ENCODE data around the gene SLC26A9. TPM values are rescaled to one million over a fixed set of nuclear protein-coding genes. Genes with fewer than 3 reads are reported as not detected.

The SLC26A9 gene
- total and polyA plus RNA-seq, 12 donors, result 0.03 to 0.11 (median 0.04) TPM; not detected in 9

DNA sequence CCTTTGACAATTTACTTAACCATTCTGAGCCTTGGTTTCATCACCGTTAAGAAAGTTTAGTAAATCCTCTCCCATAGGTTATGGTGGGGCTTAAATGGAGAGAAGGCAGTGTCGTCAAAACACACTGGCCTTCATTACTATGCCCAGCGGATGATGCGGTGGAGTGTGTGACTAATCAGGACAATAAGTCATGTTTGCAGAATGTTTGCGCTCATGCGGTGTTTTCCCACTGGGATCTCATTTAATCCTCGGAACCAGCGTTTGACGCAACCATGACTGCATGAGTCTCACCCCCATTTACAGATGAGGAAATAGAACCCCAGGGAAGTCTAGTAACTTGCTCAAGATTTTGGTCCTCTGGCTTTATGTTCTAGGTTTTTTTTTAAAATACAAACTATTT, 17.5 kb downstream of the SLC26A9 start:
- Histone ChIP-seq H3K4me1 (replicated peaks in 1 of 2) (no peaks in the 10 kb centered on the region), H3K27me3 (no peaks in the 10 kb centered on the region), H3K4me3 (no peak overlapping the region), H3K36me3 (replicated peaks in 1 of 2) (no peaks in the 10 kb centered on the region), H3K27ac (no peak overlapping the region), H3K9me3 (replicated peaks in 1 of 3) (no peaks in the 10 kb centered on the region)
- DNase-seq, result peak in 1 of 7 donors; percentile 53
- intact Hi-C loops (cut with DNase I), result loop anchor here in 1 of 2 donors (10.0 kb wide), 1 partner anchor 189 kb away; the partner anchor contains the start of gene AVPR1B
- TF ChIP-seq POLR2A (IDR thresholded peaks at IDR 0.05), result no peak
- TF ChIP-seq, protein P1, sequence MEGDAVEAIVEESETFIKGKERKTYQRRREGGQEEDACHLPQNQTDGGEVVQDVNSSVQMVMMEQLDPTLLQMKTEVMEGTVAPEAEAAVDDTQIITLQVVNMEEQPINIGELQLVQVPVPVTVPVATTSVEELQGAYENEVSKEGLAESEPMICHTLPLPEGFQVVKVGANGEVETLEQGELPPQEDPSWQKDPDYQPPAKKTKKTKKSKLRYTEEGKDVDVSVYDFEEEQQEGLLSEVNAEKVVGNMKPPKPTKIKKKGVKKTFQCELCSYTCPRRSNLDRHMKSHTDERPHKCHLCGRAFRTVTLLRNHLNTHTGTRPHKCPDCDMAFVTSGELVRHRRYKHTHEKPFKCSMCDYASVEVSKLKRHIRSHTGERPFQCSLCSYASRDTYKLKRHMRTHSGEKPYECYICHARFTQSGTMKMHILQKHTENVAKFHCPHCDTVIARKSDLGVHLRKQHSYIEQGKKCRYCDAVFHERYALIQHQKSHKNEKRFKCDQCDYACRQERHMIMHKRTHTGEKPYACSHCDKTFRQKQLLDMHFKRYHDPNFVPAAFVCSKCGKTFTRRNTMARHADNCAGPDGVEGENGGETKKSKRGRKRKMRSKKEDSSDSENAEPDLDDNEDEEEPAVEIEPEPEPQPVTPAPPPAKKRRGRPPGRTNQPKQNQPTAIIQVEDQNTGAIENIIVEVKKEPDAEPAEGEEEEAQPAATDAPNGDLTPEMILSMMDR (IDR thresholded peaks at IDR 0.05), result no peak
- 74 to 78% (median 77%) methylated on average over 9 of the region's 9 CpGs for WGBS, 4 donors

DNA sequence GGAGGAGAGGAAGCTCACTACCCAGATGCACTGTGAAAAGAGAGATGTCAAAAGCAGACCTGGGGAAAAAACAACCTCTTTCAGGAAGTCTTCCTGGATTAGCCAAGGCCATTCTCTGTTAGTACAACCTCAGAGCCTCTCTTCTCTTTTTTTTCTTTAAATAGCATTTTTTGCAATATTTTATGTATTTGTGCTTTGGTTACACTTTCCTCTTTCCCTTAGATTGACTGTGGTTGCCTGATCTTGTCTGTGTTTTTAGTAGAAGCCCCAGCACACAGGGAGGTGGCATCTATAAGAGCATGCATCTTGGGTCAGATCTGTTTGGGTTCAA, 18.8 kb downstream of the SLC26A9 start:
- no peaks in the 10 kb centered on the region for H3K36me3 ChIP-seq (replicated peaks in 1 of 2)
- no peak for DNase-seq
- no peaks in the 10 kb centered on the region for H3K9me3 ChIP-seq (replicated peaks in 1 of 3)
- TF ChIP-seq, protein P1 (IDR thresholded peaks at IDR 0.05), result no peak
- no peak for TF ChIP-seq POLR2A (IDR thresholded peaks at IDR 0.05)
- H3K27ac ChIP-seq, result no peak overlapping the region
- no peak overlapping the region for H3K4me3 ChIP-seq
- no peaks in the 10 kb centered on the region for H3K27me3 ChIP-seq
- H3K4me1 ChIP-seq (replicated peaks in 1 of 2), result no peaks in the 10 kb centered on the region
- intact Hi-C loops (cut with DNase I), result loop anchor here in 1 of 2 donors (10.0 kb wide), 1 partner anchor 190 kb away; the partner anchor contains the start of gene AVPR1B

DNA sequence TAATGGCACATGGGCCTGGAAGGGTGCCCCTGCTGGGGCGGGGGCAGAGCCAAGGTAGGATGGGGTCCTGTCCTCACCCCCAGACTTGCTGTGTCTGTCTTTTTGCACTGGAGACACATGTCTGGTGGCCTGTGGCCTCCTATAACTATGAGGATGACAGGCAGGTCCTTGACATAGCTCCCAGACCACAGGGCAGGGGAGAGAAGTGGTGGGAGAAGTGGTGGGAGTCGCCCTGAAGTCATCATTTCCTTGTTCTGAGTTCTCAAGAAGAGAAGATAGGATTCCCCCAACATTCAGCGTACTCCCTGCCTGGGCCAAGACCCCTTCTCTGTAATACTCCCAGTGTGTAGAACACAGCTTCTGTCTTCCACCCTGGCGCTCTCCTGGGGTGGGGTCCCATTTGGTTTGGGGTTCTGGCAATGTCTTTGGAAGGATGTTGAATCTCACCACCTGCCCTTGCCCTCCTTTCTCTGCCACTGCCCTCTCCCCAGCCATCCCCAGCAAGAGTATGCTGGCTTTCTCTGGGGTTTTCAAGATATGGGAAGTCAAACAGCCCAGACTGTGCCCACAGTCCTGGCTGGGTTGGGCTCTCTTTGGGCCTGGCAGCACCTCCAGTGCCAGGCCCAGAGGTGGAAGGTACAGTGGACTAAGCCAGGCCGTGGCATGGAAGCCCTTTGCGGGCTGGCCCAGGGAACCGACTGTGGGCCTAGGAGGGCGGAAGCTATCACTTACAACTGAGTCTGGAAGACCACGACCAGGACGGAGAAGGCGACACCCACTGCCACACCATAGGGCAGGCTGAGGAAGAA, 19.4 kb downstream of the SLC26A9 start:
- WGBS, 4 donors, result 85 to 93% (median 91%) methylated on average over 10 to 11 of the region's 11 CpGs
- DNase-seq, result peak in 1 of 7 donors; percentile 21
- intact Hi-C loops (cut with DNase I), result loop anchor here in 1 of 2 donors (10.0 kb wide), 1 partner anchor 191 kb away; the partner anchor contains the start of gene AVPR1B

DNA sequence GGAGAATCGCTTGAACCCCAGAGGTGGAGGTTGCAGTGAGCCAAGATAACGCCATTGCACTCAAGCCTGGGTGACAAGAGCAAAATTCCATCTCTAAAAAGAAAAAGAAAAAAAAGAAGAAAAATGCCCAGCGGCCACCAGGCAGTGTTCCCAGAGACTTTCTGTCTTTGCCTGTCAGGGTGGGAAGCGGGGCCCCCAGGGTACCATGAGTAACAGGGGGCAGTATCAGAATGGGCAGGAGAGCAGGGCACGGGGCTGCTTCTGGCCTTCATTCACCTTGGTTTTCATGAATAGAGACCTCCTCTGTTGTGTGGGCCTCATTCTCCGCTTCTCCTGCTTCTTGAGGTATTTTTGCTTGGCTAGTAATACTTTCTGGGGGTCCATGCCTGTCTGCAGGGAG, 20.4 kb downstream of the SLC26A9 start:
- H3K4me3 ChIP-seq, result no peak overlapping the region
- peak in 1 of 7 donors; percentile 21 for DNase-seq
- no peak overlapping the region for H3K27ac ChIP-seq
- H3K9me3 ChIP-seq (replicated peaks in 1 of 3), result no peaks in the 10 kb centered on the region
- TF ChIP-seq, protein P1 (IDR thresholded peaks at IDR 0.05), result no peak
- no peak for TF ChIP-seq POLR2A (IDR thresholded peaks at IDR 0.05)
- 77 to 90% (median 83%) methylated on average over 6 of the region's 6 CpGs for WGBS, 4 donors
- no peaks in the 10 kb centered on the region for H3K4me1 ChIP-seq (replicated peaks in 1 of 2)
- intact Hi-C loops (cut with DNase I), result loop anchor here in 1 of 2 donors (10.0 kb wide), 1 partner anchor 192 kb away; the partner anchor contains the start of gene AVPR1B
- H3K27me3 ChIP-seq, result no peaks in the 10 kb centered on the region
- H3K36me3 ChIP-seq (replicated peaks in 1 of 2), result no peaks in the 10 kb centered on the region

More for the DNA sequence above, 19.4 kb downstream of the SLC26A9 start:
- Histone ChIP-seq H3K27ac (no peak overlapping the region), H3K9me3 (replicated peaks in 1 of 3) (no peaks in the 10 kb centered on the region), H3K27me3 (no peaks in the 10 kb centered on the region), H3K4me3 (no peak overlapping the region), H3K36me3 (replicated peaks in 1 of 2) (no peaks in the 10 kb centered on the region), H3K4me1 (replicated peaks in 1 of 2) (no peaks in the 10 kb centered on the region)
- TF ChIP-seq POLR2A (IDR thresholded peaks at IDR 0.05), result no peak
- TF ChIP-seq, protein P1 (IDR thresholded peaks at IDR 0.05), result no peak

Data from adrenal gland (tissue), 12 donors.